Activated T-cell treated with anti-CD3 and anti-CD28 coated beads for 1 hour (primary cell): ENCODE measurements around the gene SEMA6D.

Experiments used
- DNase-seq: peaks from one replicate; pipeline ENCODE4 v3.0.0-alpha.2; 2020; ENCODE audit warnings: low read depth

SEMA6D gene

GRCh38 chr15:47743886-47744285, 26.6 kb downstream of the SEMA6D start:
- DNase-seq: no peak

- DNase-seq: no peak
Measured at GRCh38 chr15:47744496-47744895, 27.2 kb downstream of the SEMA6D start.

- DNase-seq: no peak
Measured at GRCh38 chr15:47744973-47745372, 27.7 kb downstream of the SEMA6D start.

- DNase-seq: no peak
Measured at GRCh38 chr15:47746516-47746915, 29.2 kb downstream of the SEMA6D start.

- no peak for DNase-seq
Measured at GRCh38 chr15:47750030-47750739, 32.9 kb downstream of the SEMA6D start.

GRCh38 chr15:47750740-47751262, 33.5 kb downstream of the SEMA6D start:
- DNase-seq: no peak

GRCh38 chr15:47753591-47753990, 36.3 kb downstream of the SEMA6D start:
- no peak for DNase-seq

GRCh38 chr15:47754312-47754711, 37.0 kb downstream of the SEMA6D start:
- no peak for DNase-seq

- DNase-seq: no peak
Measured at GRCh38 chr15:47755941-47756340, 38.6 kb downstream of the SEMA6D start.

- DNase-seq: no peak
Measured at GRCh38 chr15:47756872-47757271, 39.6 kb downstream of the SEMA6D start.

GRCh38 chr15:47757331-47757730, 40.0 kb downstream of the SEMA6D start:
- no peak for DNase-seq

GRCh38 chr15:47762621-47763020, 45.3 kb downstream of the SEMA6D start:
- DNase-seq: no peak

GRCh38 chr15:47764666-47765065, 47.4 kb downstream of the SEMA6D start:
- DNase-seq: no peak

GRCh38 chr15:47766406-47766805, 49.1 kb downstream of the SEMA6D start:
- DNase-seq: no peak

- no peak for DNase-seq
Measured at GRCh38 chr15:47767035-47767434, 49.7 kb downstream of the SEMA6D start.

- no peak for DNase-seq
Measured at GRCh38 chr15:47768735-47769134, 51.4 kb downstream of the SEMA6D start.

- DNase-seq: no peak
Measured at GRCh38 chr15:47769166-47769565, 51.9 kb downstream of the SEMA6D start.

GRCh38 chr15:47773143-47773542, 55.8 kb downstream of the SEMA6D start:
- DNase-seq: no peak

- no peak for DNase-seq
Measured at GRCh38 chr15:47778263-47778770, 61.0 kb downstream of the SEMA6D start.

- no peak for DNase-seq
Measured at GRCh38 chr15:47780971-47781370, 63.7 kb downstream of the SEMA6D start.

GRCh38 chr15:47781527-47781926, 64.2 kb downstream of the SEMA6D start:
- no peak for DNase-seq

- no peak for DNase-seq
Measured at GRCh38 chr15:47784820-47785219, 67.5 kb downstream of the SEMA6D start.

- DNase-seq: no peak
Measured at GRCh38 chr15:47786371-47786770, 69.1 kb downstream of the SEMA6D start.

GRCh38 chr15:47787875-47788274, 70.6 kb downstream of the SEMA6D start:
- DNase-seq: no peak
